Glutamatergic neuron (in vitro differentiated cells): ENCODE results near the gene TRPM3. TPM values are rescaled to one million over a fixed set of nuclear protein-coding genes. Genes with fewer than 3 reads are reported as not detected.

Experiments
- DNase-seq: peaks from one replicate; pipeline ENCODE4 v3.0.0; 2022
- H3K27ac Mint-ChIP-seq: one replicate; pipeline ENCODE4 v1.8.0; 2020; ENCODE audit warnings: mild to moderate bottlenecking, mixed read lengths, inconsistent platforms; ENCODE audit not compliant: unreplicated experiment
- H3K27me3 Mint-ChIP-seq: one replicate; pipeline ENCODE4 v1.8.0; 2020; ENCODE audit warnings: mild to moderate bottlenecking, moderate library complexity, mixed read lengths, inconsistent platforms; ENCODE audit not compliant: unreplicated experiment
- H3K36me3 Mint-ChIP-seq: one replicate; pipeline ENCODE4 v1.8.0; 2020; ENCODE audit warnings: mild to moderate bottlenecking, mixed read lengths, inconsistent platforms; ENCODE audit not compliant: unreplicated experiment
- H3K4me1 Mint-ChIP-seq: one replicate; pipeline ENCODE4 v1.8.0; 2020; ENCODE audit warnings: mild to moderate bottlenecking, low read depth, mixed read lengths, inconsistent platforms; ENCODE audit not compliant: unreplicated experiment
- H3K4me3 Mint-ChIP-seq: one replicate; pipeline ENCODE4 v1.8.0; 2020; ENCODE audit warnings: mild to moderate bottlenecking, mixed read lengths, inconsistent platforms; ENCODE audit not compliant: unreplicated experiment
- H3K9me3 Mint-ChIP-seq: one replicate; pipeline ENCODE4 v1.8.0; 2020; ENCODE audit warnings: mild to moderate bottlenecking, moderate library complexity, mixed read lengths, inconsistent platforms; ENCODE audit not compliant: unreplicated experiment
- total RNA-seq: library from RNA; stranded (reverse); fragmentation: NEBNext Ultra II Directional; extraction: Animal tissue kit (Norgen Biotek cat#: 25700); gene quantifications from one replicate; pipeline ENCODE4 v1.2.1, GENCODE V29; 2021; ENCODE audit not compliant: unreplicated experiment
- TF ChIP-seq, protein P1 (sequence below): fragments of 200-600 bp; sonication (generic); IDR thresholded peaks from one replicate; pipeline ENCODE4 v1.5.0; 2021; ENCODE audit not compliant: partially characterized antibody, unreplicated experiment

TRPM3 gene
- total RNA-seq, 1 donor from 2014 or later = 3.3 TPM

DNA sequence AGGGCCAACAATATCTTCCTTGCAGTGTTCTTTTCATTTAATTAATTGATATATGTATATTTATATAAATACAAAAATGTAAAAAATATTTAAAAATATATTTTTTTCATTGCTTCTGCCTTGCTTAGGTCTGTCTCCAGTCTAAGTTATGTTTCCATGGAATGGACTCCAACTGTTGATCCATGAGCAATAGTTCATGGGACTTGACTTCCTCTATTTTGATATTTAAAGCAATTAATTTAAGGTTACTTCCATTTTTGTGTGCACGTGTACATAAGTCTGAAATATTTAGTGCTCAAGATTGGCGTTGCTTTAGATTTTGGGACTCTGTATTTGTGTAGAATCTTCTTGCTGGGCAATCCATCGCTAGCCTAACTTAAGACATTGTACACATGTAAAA is 551.6 kb downstream of the TRPM3 start:
- DNase-seq = no peak
- Mint-ChIP-seq H3K4me3 (no peak overlapping the region), H3K36me3 (no peaks in the 10 kb centered on the region), H3K9me3 (no peaks in the 10 kb centered on the region), H3K27ac (no peak overlapping the region), H3K27me3 (no peaks in the 10 kb centered on the region), H3K4me1 (no peaks in the 10 kb centered on the region)
- TF ChIP-seq, protein P1, sequence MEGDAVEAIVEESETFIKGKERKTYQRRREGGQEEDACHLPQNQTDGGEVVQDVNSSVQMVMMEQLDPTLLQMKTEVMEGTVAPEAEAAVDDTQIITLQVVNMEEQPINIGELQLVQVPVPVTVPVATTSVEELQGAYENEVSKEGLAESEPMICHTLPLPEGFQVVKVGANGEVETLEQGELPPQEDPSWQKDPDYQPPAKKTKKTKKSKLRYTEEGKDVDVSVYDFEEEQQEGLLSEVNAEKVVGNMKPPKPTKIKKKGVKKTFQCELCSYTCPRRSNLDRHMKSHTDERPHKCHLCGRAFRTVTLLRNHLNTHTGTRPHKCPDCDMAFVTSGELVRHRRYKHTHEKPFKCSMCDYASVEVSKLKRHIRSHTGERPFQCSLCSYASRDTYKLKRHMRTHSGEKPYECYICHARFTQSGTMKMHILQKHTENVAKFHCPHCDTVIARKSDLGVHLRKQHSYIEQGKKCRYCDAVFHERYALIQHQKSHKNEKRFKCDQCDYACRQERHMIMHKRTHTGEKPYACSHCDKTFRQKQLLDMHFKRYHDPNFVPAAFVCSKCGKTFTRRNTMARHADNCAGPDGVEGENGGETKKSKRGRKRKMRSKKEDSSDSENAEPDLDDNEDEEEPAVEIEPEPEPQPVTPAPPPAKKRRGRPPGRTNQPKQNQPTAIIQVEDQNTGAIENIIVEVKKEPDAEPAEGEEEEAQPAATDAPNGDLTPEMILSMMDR = no peak

DNA sequence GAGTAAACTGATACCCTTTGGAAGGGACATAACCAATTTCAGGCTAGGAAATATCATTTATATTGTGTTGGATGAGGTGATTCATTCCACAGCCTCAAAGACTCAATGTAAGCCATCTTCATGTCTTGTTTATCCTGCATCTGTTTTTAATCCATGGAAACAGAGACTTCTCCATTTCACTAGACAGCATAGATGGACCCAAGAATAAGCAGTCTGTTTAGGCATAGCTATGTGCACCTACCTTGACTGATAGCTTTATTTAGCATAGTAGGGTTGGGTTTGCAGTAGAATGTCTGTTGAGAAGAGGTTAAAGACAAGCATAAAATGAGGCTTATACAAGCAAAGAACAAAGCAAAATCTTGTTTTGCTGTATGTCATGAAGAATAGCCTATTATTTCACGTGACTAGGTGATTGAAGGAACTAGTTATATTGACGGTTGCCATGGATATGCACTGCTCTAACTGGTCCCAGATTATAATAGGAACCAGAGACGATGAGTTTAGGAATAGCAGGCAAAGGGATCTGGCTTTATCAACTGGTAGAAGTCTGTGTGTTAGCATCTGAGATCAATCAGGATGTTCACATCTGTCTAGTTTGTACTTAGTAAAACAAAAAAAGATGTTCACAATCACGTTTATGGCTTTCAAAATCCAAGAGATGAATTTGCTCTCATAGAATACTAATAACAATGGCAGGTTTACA is 552.2 kb downstream of the TRPM3 start:
- H3K4me1 Mint-ChIP-seq = no peaks in the 10 kb centered on the region
- no peaks in the 10 kb centered on the region for H3K36me3 Mint-ChIP-seq
- no peak for DNase-seq
- H3K27me3 Mint-ChIP-seq = no peaks in the 10 kb centered on the region
- no peak overlapping the region for H3K4me3 Mint-ChIP-seq
- TF ChIP-seq, protein P1 = no peak
- no peaks in the 10 kb centered on the region for H3K9me3 Mint-ChIP-seq
- H3K27ac Mint-ChIP-seq = no peak overlapping the region

DNA sequence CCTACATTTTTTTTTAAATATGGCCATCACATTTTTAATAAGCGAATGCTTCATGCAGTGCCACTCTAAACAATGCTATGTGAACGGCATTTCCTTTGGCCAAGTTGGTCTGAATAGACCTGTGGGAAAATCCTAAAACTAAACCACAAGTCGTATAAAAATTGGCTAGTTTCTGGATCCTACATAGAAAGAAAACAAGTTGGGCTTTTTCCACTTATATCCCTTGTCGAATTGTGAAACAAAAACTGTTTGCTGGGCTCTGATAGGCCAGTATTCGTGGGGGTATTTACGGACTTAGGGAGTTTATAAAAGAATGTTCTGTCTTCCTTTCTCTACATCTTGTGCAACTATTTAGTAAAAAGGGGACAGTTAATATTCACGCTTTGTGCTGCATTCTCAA is 553.9 kb downstream of the TRPM3 start:
- Mint-ChIP-seq H3K4me1 (no peaks in the 10 kb centered on the region), H3K36me3 (no peaks in the 10 kb centered on the region), H3K27me3 (no peaks in the 10 kb centered on the region), H3K4me3 (no peak overlapping the region), H3K9me3 (no peaks in the 10 kb centered on the region), H3K27ac (no peak overlapping the region)
- DNase-seq = no peak
- TF ChIP-seq, protein P1 = no peak

DNA sequence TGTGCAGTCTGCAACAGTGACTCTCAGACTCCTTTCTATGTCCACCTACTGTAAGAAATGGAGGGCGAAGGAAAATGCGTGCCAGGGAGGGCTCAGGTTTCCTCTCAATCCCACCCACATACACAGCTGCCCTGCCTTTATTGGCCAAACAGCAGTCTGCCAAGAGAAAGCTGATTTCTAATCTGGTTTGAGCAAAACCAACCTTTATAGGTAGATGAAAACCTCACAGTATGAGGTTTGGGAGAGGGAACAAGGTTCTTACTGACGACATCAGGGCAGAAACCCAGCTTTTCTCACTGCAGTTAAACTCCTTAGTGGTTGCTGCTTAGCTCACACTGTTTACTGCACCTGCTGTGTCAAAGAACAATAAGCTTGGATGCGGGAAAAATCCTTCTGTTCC is 554.7 kb downstream of the TRPM3 start:
- Mint-ChIP-seq H3K4me3 (no peak overlapping the region), H3K9me3 (no peaks in the 10 kb centered on the region), H3K36me3 (no peaks in the 10 kb centered on the region), H3K27me3 (no peaks in the 10 kb centered on the region), H3K4me1 (no peaks in the 10 kb centered on the region), H3K27ac (no peak overlapping the region)
- TF ChIP-seq, protein P1 = no peak
- DNase-seq = no peak

DNA sequence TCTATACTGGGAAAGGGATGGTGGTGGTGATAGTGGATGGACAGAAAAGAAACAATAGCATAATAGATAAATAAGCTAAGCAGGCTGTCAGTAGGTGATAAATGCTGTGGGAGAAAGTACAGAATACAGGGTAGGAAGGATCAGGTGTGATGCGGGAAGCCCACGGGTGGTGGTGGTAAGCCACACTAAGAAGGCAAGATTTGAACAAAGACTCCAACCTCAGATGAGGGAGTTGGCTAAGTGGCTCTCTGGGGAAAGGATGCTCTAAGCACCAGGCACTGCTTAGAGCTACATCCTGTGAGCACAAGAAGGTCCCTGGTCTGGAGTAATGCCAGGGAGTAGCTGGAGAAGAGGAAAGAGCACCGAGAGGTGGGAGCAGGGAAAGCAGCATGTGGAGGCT is 555.4 kb downstream of the TRPM3 start:
- Mint-ChIP-seq H3K9me3 (no peaks in the 10 kb centered on the region), H3K27ac (no peak overlapping the region), H3K4me1 (no peaks in the 10 kb centered on the region), H3K36me3 (no peaks in the 10 kb centered on the region), H3K27me3 (no peaks in the 10 kb centered on the region), H3K4me3 (no peak overlapping the region)
- TF ChIP-seq, protein P1 = no peak
- no peak for DNase-seq
